ENCODE data around the gene SAFB. TPM values are rescaled to one million over a fixed set of nuclear protein-coding genes. Genes with fewer than 3 reads are reported as not detected.

SAFB gene
- total RNA-seq, 2 experiments from 2014 or later: 68.9 to 177 TPM

GRCh38 chr19:5590865-5591154 is 32.1 kb upstream of the SAFB start:
- no peak for DNase-seq (ENCODE audit: low spot score)
- TF ChIP-seq EZH2phosphoT487 (IDR thresholded peaks at IDR 0.05; ENCODE audit: borderline replicate concordance, low read depth, low read length): no peak
- TF ChIP-seq CTCF (conservative IDR thresholded peaks at IDR 0.05; ENCODE audit: low read length): no peak
- no TSS peak for BruUV-seq (replicated peaks)
- Histone ChIP-seq H3K27ac (ENCODE audit: low read depth, low read length, poor library complexity, severe bottlenecking) (no peak overlapping the region), H3K4me1 (ENCODE audit: insufficient read depth, low read length, poor library complexity, severe bottlenecking) (no peaks in the 10 kb centered on the region), H3K4me3 (ENCODE audit: low read depth, low read length, poor library complexity, severe bottlenecking) (no peak overlapping the region), H3K9me3 (ENCODE audit: low read length) (no peaks in the 10 kb centered on the region), H4K20me1 (ENCODE audit: insufficient read depth, low read length) (no peaks in the 10 kb centered on the region), H2AFZ (ENCODE audit: low read length) (no peak overlapping the region), H3K4me2 (ENCODE audit: low read length) (no peak overlapping the region), H3K79me2 (ENCODE audit: insufficient read depth, low read depth, low read length) (no peaks in the 10 kb centered on the region), H3K9me2 (ENCODE audit: insufficient read depth, low read length) (no peaks in the 10 kb centered on the region), H3K36me3 (ENCODE audit: insufficient read depth, low read length) (peaks cover 99% of the 10 kb centered on the region)
- ChIA-PET POLR2A (no interaction called here), CTCF (ENCODE audit: unreplicated experiment) (no interaction called here)
- intact Hi-C loops (cut with micrococcal nuclease; ENCODE audit: unreplicated experiment): no loop called here

DNA sequence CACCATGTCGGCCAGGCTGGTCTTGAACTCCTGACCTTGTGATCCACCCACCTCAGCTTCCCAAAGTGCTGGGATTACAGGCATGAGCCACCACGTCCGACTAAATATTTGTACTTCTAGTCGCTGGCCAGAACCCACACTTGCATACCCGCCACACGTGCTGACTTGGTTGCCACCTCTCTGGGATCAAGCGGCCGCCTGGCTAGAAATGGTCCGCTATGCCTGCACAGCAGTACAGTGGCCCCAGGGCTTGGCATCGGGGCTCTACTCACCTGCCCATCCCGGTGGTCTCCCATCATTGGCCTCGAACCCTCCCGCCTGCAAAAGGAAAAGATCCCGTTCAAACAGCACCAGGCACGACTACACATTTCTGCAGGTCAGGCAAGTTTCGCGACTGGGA is 31.4 kb upstream of the SAFB start:
- intact Hi-C loops (cut with micrococcal nuclease; ENCODE audit: unreplicated experiment): no loop called here
- no peak overlapping the region for H2AFZ ChIP-seq (ENCODE audit: low read length)
- H4K20me1 ChIP-seq (ENCODE audit: insufficient read depth, low read length): no peaks in the 10 kb centered on the region
- H3K9me2 ChIP-seq (ENCODE audit: insufficient read depth, low read length): no peaks in the 10 kb centered on the region
- no peaks in the 10 kb centered on the region for H3K9me3 ChIP-seq (ENCODE audit: low read length)
- H3K4me1 ChIP-seq (ENCODE audit: insufficient read depth, low read length, poor library complexity, severe bottlenecking): no peaks in the 10 kb centered on the region
- H3K79me2 ChIP-seq (ENCODE audit: insufficient read depth, low read depth, low read length): no peaks in the 10 kb centered on the region
- no peak overlapping the region for H3K4me3 ChIP-seq (ENCODE audit: low read depth, low read length, poor library complexity, severe bottlenecking)
- ChIA-PET POLR2A (no interaction called here), CTCF (ENCODE audit: unreplicated experiment) (no interaction called here)
- BruUV-seq (replicated peaks): no TSS peak
- H3K27ac ChIP-seq (ENCODE audit: low read depth, low read length, poor library complexity, severe bottlenecking): no peak overlapping the region
- peaks cover 99% of the 10 kb centered on the region for H3K36me3 ChIP-seq (ENCODE audit: insufficient read depth, low read length)
- H3K4me2 ChIP-seq (ENCODE audit: low read length): no peak overlapping the region
- no peak for DNase-seq (ENCODE audit: low spot score)
- TF ChIP-seq EZH2phosphoT487 (IDR thresholded peaks at IDR 0.05; ENCODE audit: borderline replicate concordance, low read depth, low read length): no peak
- TF ChIP-seq CTCF (conservative IDR thresholded peaks at IDR 0.05; ENCODE audit: low read length): no peak

- intact Hi-C loops (cut with micrococcal nuclease; ENCODE audit: unreplicated experiment): no loop called here
- BruUV-seq (replicated peaks): no TSS peak
- peaks cover 99% of the 10 kb centered on the region for H3K36me3 ChIP-seq (ENCODE audit: insufficient read depth, low read length)
- CTCF ChIA-PET (ENCODE audit: unreplicated experiment): no interaction called here
- no peak overlapping the region for H2AFZ ChIP-seq (ENCODE audit: low read length)
- H4K20me1 ChIP-seq (ENCODE audit: insufficient read depth, low read length): no peaks in the 10 kb centered on the region
- H3K9me2 ChIP-seq (ENCODE audit: insufficient read depth, low read length): no peaks in the 10 kb centered on the region
- POLR2A ChIA-PET: no interaction called here
- DNase-seq (ENCODE audit: low spot score): no peak
- no peak for TF ChIP-seq CTCF (conservative IDR thresholded peaks at IDR 0.05; ENCODE audit: low read length)
- no peak for TF ChIP-seq EZH2phosphoT487 (IDR thresholded peaks at IDR 0.05; ENCODE audit: borderline replicate concordance, low read depth, low read length)
- no peaks in the 10 kb centered on the region for H3K4me1 ChIP-seq (ENCODE audit: insufficient read depth, low read length, poor library complexity, severe bottlenecking)
- no peaks in the 10 kb centered on the region for H3K79me2 ChIP-seq (ENCODE audit: insufficient read depth, low read depth, low read length)
- no peaks in the 10 kb centered on the region for H3K9me3 ChIP-seq (ENCODE audit: low read length)
- no peak overlapping the region for H3K4me3 ChIP-seq (ENCODE audit: low read depth, low read length, poor library complexity, severe bottlenecking)
- H3K4me2 ChIP-seq (ENCODE audit: low read length): no peak overlapping the region
- H3K27ac ChIP-seq (ENCODE audit: low read depth, low read length, poor library complexity, severe bottlenecking): no peak overlapping the region
Observed at GRCh38 chr19:5592531-5593342, 30.1 kb upstream of the SAFB start.

All from OCI-LY7 (cell line).